DMS153 treated with DMSO at 0.1 percent for 48 hours (cell line): ENCODE measurements around the gene FBLN2.

ENCODE experiments used
- DNase-seq: peaks from one replicate; lab custom pipeline; 2025; ENCODE audit not compliant: unreplicated experiment; lab: John Stamatoyannopoulos, UW

FBLN2 gene

GRCh38 chr3:13596426-13597205, 47.7 kb downstream of the FBLN2 start:
- DNase-seq: no peak

- no peak for DNase-seq
Observed at GRCh38 chr3:13597661-13598060, 48.7 kb downstream of the FBLN2 start.

GRCh38 chr3:13598201-13598600, 49.3 kb downstream of the FBLN2 start:
- DNase-seq: no peak

GRCh38 chr3:13598926-13599886, 50.3 kb downstream of the FBLN2 start:
- no peak for DNase-seq

GRCh38 chr3:13599887-13600450, 51.0 kb downstream of the FBLN2 start:
- no peak for DNase-seq

- DNase-seq: no peak
Observed at GRCh38 chr3:13600950-13601691, 52.2 kb downstream of the FBLN2 start.

GRCh38 chr3:13601692-13602080, 52.8 kb downstream of the FBLN2 start:
- DNase-seq: no peak

- no peak for DNase-seq
Observed at GRCh38 chr3:13605555-13605954, 56.6 kb downstream of the FBLN2 start.

- DNase-seq: no peak
Observed at GRCh38 chr3:13607821-13608597, 59.1 kb downstream of the FBLN2 start.

- DNase-seq: no peak
Observed at GRCh38 chr3:13608969-13609725, 60.2 kb downstream of the FBLN2 start.

- no peak for DNase-seq
Observed at GRCh38 chr3:13610006-13610570, 61.2 kb downstream of the FBLN2 start.

GRCh38 chr3:13611221-13611620, 62.3 kb downstream of the FBLN2 start:
- DNase-seq: no peak

GRCh38 chr3:13612829-13613228, 63.9 kb downstream of the FBLN2 start:
- DNase-seq: no peak

- no peak for DNase-seq
Observed at GRCh38 chr3:13613343-13614190, 64.6 kb downstream of the FBLN2 start.

GRCh38 chr3:13614607-13615006, 65.7 kb downstream of the FBLN2 start:
- DNase-seq: no peak

GRCh38 chr3:13615019-13615528, 66.1 kb downstream of the FBLN2 start:
- no peak for DNase-seq

GRCh38 chr3:13616359-13616758, 67.4 kb downstream of the FBLN2 start:
- DNase-seq: no peak

- DNase-seq: no peak
Observed at GRCh38 chr3:13617097-13617738, 68.3 kb downstream of the FBLN2 start.
